Gastroesophageal sphincter (tissue), 4 donors: ENCODE results near the gene SLC6A12. TPM values are rescaled to one million over a fixed set of nuclear protein-coding genes. Genes with fewer than 3 reads are reported as not detected.

Experiments used
- ATAC-seq: fragments of 150-250 bp; one replicate; pipeline ENCODE4 v1.9.1; 2016; ENCODE audit warnings: mild to moderate bottlenecking, moderate library complexity
- H3K27ac ChIP-seq, 4 donors: fragments of 200-600 bp; sonication (generic) in 3 of 4; 1 replicate in 3 of 4; 2 replicates in 1 of 4; pipeline ENCODE4 v1.5.1; 2016 to 2019
- H3K27me3 ChIP-seq: fragments of 200-600 bp; sonication (generic); one replicate; pipeline ENCODE4 v1.5.1; 2019
- H3K36me3 ChIP-seq, 2 donors: fragments of 200-600 bp; sonication (generic); one replicate each; pipeline ENCODE4 v1.5.1; 2019; ENCODE audit warnings: control low read depth in 1 of 2
- H3K4me1 ChIP-seq, 3 donors: fragments of 200-600 bp; sonication (generic); 1 replicate in 2 of 3; 2 replicates in 1 of 3; pipeline ENCODE4 v1.5.1; 2016 to 2019; ENCODE audit warnings: control low read depth in 2 of 3
- H3K4me3 ChIP-seq, 2 donors: fragments of 200-600 bp; sonication (generic); one replicate each; pipeline ENCODE4 v1.5.1; 2019; ENCODE audit warnings: mild to moderate bottlenecking in 1 of 2, moderate library complexity in 1 of 2
- H3K9me3 ChIP-seq, 3 donors: fragments of 200-600 bp; sonication (generic); one replicate each; pipeline ENCODE4 v1.5.1; 2017 to 2019; ENCODE audit warnings: control low read depth in 2 of 3
- EP300 ChIP-seq: sonication (generic); formaldehyde crosslinking; IDR thresholded peaks from one replicate; pipeline ENCODE4 v1.6.1; 2017; ENCODE audit warnings: antibody characterized with exemption, mild to moderate bottlenecking
- POLR2A ChIP-seq, 2 donors: fragments of 450-650 bp; IDR thresholded peaks; one replicate each; pipeline ENCODE4 v1.6.1; 2017; ENCODE audit warnings: antibody characterized with exemption in 2 of 2, mild to moderate bottlenecking in 2 of 2, moderate library complexity in 1 of 2
- POLR2AphosphoS5 ChIP-seq: sonication (generic); formaldehyde crosslinking; IDR thresholded peaks from one replicate; pipeline ENCODE4 v1.6.1; 2017; ENCODE audit warnings: antibody characterized with exemption
- WGBS, 2 donors: methylation state at CpG; one replicate each; pipeline ENCODE4 v1.1.5; 2018; ENCODE audit warnings: low coverage in 1 of 2; 5-methylcytosine and 5-hydroxymethylcytosine counted together
- total RNA-seq, 4 donors: library from RNA; depleted of rRNA; stranded (reverse); fragments of >200 nt; gene quantifications; one replicate each; pipeline ENCODE4 v1.1.0, GENCODE V29; 2016
- TF ChIP-seq, protein P1 (sequence below), 4 experiments: fragments of 200-600 bp in 2 of 4; fragments of 450-650 bp in 2 of 4; sonication (generic) in 1 of 4; IDR thresholded peaks; one replicate each; pipeline ENCODE4 v1.5.1; 2017 to 2019; ENCODE audit warnings: antibody characterized with exemption in 4 of 4, mild to moderate bottlenecking in 2 of 4, moderate library complexity in 2 of 4

SLC6A12 gene
- total RNA-seq, 4 donors from 2014 or later, result 11.3 TPM; not detected in 3

DNA sequence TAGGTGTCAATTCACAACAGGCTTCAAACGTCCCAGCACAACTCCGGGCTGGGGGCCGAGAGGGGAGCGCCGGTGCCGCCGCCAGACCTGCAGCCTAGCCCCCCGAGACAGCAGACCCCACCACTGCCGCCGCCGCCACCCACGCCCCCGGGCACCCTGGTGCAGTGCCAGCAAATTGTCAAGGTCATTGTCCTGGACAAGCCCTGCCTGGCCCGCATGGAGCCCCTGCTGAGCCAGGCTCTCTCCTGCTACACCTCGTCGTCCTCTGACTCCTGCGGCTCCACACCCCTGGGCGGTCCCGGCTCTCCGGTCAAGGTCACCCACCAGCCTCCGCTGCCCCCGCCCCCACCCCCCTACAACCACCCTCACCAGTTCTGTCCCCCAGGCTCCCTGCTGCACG is 39.4 kb downstream of the SLC6A12 start:
- ATAC-seq, result no peak
- Histone ChIP-seq H3K27ac (no peak overlapping the region), H3K4me1 (peaks cover 0 to 26% (median 3%) of the 10 kb centered on the region in 3 donors), H3K9me3 (no peaks in the 10 kb centered on the region), H3K36me3 (no peaks in the 10 kb centered on the region), H3K4me3 (no peak overlapping the region), H3K27me3 (peaks cover 56% of the 10 kb centered on the region)
- no CpG with 5 or more reads among the region's 23 CpGs for WGBS, 2 donors
- TF ChIP-seq POLR2A (IDR thresholded peaks at IDR 0.05) (no peak), EP300 (no peak), POLR2AphosphoS5 (no peak)

DNA sequence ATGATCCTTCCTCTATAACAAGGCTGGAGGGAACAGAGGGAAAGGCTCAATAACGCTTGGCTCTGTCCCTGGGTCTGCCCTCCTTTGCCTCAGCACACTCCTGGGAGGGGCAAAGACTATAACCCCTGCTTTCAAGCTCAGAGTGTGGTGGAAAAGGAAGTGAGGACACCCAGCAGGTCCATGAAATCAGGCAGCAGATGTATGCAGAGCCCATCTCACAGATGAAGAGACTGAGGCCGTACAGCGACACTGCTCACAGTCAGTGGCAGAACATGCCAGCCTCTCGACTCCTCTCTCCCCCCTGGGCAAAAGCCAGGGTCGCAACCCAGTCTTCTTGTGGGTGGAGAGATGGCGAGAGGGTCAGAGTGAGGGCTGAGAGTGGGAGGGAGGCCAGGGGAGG is 39.8 kb downstream of the SLC6A12 start:
- ATAC-seq, result no peak
- Histone ChIP-seq H3K36me3 (no peaks in the 10 kb centered on the region), H3K4me1 (peaks cover 0 to 24% (median 3%) of the 10 kb centered on the region in 3 donors), H3K27ac (no peak overlapping the region), H3K27me3 (peaks cover 53% of the 10 kb centered on the region), H3K4me3 (no peak overlapping the region), H3K9me3 (no peaks in the 10 kb centered on the region)
- WGBS, 2 donors, result 80% methylated on average over 1 of the region's 6 CpGs; no CpG with 5 or more reads in 1 of the 2 donors
- no peak for TF ChIP-seq POLR2A (IDR thresholded peaks at IDR 0.05)
- TF ChIP-seq, protein P1, sequence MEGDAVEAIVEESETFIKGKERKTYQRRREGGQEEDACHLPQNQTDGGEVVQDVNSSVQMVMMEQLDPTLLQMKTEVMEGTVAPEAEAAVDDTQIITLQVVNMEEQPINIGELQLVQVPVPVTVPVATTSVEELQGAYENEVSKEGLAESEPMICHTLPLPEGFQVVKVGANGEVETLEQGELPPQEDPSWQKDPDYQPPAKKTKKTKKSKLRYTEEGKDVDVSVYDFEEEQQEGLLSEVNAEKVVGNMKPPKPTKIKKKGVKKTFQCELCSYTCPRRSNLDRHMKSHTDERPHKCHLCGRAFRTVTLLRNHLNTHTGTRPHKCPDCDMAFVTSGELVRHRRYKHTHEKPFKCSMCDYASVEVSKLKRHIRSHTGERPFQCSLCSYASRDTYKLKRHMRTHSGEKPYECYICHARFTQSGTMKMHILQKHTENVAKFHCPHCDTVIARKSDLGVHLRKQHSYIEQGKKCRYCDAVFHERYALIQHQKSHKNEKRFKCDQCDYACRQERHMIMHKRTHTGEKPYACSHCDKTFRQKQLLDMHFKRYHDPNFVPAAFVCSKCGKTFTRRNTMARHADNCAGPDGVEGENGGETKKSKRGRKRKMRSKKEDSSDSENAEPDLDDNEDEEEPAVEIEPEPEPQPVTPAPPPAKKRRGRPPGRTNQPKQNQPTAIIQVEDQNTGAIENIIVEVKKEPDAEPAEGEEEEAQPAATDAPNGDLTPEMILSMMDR (IDR thresholded peaks at IDR 0.05), result no peak
- no peak for TF ChIP-seq POLR2AphosphoS5
- no peak for TF ChIP-seq EP300

DNA sequence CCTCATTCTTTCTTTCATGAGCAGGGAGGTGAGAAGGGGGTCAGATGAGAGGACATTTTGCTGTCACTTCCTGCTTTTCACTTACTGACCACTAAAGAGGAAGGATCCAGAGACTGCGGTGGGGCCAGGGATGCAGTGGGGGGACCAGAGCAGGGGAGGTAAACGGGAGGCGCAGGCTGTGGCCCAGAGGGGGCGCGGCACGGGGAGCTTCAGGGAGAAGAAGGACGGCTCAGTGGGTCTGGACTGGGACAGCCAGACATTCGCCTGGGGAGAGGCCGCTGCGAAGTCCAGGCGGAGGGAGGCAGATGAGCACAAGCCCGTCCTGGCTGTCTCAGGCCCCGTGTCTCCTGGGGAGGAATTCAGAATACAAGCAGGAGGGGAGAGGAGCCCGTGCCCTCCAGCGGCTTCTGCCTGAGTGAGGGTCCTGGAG is 41.2 kb downstream of the SLC6A12 start:
- no peaks in the 10 kb centered on the region for H3K36me3 ChIP-seq
- H3K4me1 ChIP-seq, result peaks cover 0 to 17% (median 3%) of the 10 kb centered on the region in 3 donors
- no peak overlapping the region for H3K27ac ChIP-seq
- H3K4me3 ChIP-seq, result no peak overlapping the region
- ATAC-seq, result no peak
- no peak for TF ChIP-seq POLR2A (IDR thresholded peaks at IDR 0.05)
- TF ChIP-seq EP300, result no peak
- no peak for TF ChIP-seq POLR2AphosphoS5
- TF ChIP-seq, protein P1 (IDR thresholded peaks at IDR 0.05), result no peak
- no peaks in the 10 kb centered on the region for H3K9me3 ChIP-seq
- 67 to 79% methylated on average over 9 to 15 of the region's 15 CpGs for WGBS, 2 donors
- peaks cover 46% of the 10 kb centered on the region for H3K27me3 ChIP-seq

DNA sequence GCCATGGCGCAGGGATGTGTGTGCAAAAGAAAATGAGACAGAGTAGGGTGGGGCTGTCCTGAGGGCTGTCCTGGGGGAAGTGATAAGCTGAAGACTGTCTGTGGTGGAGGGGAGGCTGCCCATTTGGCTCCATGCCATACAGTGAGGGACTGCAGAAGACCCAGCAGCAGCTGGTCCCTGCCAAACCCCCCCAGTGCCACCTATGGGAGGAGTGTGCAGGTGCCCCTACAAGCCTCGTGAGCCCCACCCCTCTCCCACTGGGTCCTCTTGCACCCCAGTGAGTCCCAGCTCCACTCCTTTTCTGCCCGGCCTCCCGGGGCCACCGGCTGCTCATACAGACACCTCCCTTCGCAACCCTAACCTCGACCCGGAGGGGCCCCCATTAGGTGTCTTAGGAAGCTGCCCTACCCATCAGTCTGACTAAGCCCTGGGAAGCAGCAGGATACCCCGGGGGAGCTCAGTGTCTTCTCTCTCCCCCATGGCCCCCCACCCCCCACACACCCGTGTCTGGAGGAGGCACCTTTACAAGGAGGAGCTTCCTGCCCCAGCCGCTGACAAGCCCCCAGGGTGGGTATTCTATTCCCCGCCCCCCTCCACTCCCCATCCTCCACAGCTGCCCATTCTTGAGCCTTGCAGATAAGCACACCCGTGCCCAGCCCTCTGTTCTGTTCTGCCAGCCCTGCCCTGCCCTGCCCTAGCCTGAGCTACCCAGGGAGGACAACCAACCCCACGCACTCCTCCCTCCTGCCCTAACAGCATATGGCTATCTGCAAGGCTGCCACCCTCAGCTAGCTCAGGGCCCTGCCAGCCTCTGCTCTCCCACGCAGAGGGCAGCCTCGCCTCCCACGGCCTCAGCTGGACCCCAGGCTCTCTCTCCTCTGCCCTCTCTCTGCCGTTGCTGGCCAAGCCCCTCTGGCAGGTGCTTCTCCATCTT is 41.9 kb downstream of the SLC6A12 start:
- ATAC-seq, result no peak
- no peaks in the 10 kb centered on the region for H3K9me3 ChIP-seq
- peaks cover 0 to 11% (median 3%) of the 10 kb centered on the region in 3 donors for H3K4me1 ChIP-seq
- TF ChIP-seq POLR2A (IDR thresholded peaks at IDR 0.05) (no peak), POLR2AphosphoS5 (no peak), EP300 (no peak)
- TF ChIP-seq, protein P1 (IDR thresholded peaks at IDR 0.05), result no peak
- WGBS, 2 donors, result 40 to 77% methylated on average over 3 to 5 of the region's 18 CpGs
- peaks cover 49% of the 10 kb centered on the region for H3K27me3 ChIP-seq
- no peak overlapping the region for H3K27ac ChIP-seq
- no peak overlapping the region for H3K4me3 ChIP-seq
- H3K36me3 ChIP-seq, result no peaks in the 10 kb centered on the region

DNA sequence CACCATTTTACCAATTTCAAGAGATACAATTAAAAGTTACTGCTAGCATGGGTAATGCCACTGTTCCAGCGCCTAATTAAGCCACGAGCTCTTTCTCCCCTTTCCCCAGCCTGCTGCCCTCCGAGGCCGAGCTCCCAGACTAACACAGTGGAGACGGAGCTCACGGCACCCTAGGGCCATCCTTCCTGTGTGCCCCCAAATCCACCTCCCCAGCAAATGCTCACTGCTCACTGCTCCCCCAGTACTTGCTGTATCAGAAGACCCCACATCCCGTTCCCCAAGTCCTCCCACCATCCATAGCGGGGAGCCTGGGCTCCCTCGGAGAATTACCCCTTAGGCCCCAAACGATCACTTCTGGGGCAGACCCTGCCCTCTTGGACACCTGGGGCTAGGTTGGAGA is 42.7 kb downstream of the SLC6A12 start:
- Histone ChIP-seq H3K27ac (no peak overlapping the region), H3K27me3 (peaks cover 49% of the 10 kb centered on the region), H3K4me1 (peaks cover 0 to 4% (median 0%) of the 10 kb centered on the region in 3 donors), H3K4me3 (no peak overlapping the region), H3K9me3 (no peaks in the 10 kb centered on the region), H3K36me3 (no peaks in the 10 kb centered on the region)
- no peak for ATAC-seq
- TF ChIP-seq EP300 (no peak), POLR2AphosphoS5 (no peak)
- TF ChIP-seq, protein P1 (IDR thresholded peaks at IDR 0.05), result no peak
- 73 to 77% methylated on average over 2 to 5 of the region's 10 CpGs for WGBS, 2 donors
